Muscle of arm (tissue), 12 donors: ENCODE results near the gene ARID1A. TPM values are rescaled to one million over a fixed set of nuclear protein-coding genes. Genes with fewer than 3 reads are reported as not detected.
"Not testable (repeated sequence)": the region's sequence is repeated elsewhere in the genome, so short reads cannot be mapped to it uniquely, and the experiment has no call there.

ENCODE experiments used
- DNase-seq: peaks from one replicate; pipeline ENCODE4 v3.0.0-alpha.2; 2013
- polyA plus RNA-seq, 12 donors: library from polyadenylated mRNA; unstranded; fragments of 120-200 nt; gene quantifications; one replicate each; pipeline ENCODE4 v1.2.1, GENCODE V29; 2013; ENCODE audit not compliant: insufficient read length in 12 of 12

ARID1A gene
- polyA plus RNA-seq, 12 donors, result 38.3 to 154 (median 45.2) TPM; not detected in 1

DNA sequence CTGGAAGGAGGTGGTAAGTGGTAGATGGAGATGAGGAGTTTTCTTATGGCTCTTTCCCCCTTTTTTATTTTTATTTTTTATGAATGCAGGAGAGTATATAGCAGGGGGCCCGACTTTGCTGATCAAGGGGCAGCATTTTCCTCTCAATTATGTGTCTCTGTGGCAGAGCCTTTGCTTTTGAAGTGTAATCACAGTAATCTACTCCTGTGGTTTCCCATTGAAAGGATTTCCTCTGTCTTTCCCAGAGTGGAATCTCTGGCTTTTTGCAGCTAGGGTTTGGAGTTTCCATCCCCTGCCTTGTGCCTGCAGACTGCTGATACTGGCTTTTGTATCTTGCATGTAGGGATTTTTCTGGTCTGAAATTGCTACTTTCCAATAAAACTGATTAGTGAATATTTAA, 29.1 kb downstream of the ARID1A start:
- no peak for DNase-seq

DNA sequence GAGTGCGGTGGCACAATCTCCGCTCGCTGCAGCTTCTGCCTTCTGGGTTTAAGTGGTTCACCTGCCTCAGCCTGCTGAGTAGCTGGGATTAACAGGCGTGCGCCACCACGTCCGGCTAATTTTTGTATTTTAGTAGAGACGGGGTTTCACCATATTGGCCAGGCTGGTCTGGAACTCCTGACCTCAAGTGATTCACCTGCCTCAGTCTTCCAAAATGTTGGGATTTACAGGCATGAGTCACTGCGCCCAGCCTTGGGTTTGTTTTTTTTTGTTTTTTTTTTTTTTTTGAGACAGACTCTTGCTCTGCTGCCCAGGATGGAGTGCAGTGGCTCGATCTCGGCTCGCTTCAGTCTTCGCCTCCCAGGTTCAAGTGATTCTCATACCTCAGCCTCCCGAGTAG, 30.1 kb downstream of the ARID1A start:
- not testable (repeated sequence) for DNase-seq

DNA sequence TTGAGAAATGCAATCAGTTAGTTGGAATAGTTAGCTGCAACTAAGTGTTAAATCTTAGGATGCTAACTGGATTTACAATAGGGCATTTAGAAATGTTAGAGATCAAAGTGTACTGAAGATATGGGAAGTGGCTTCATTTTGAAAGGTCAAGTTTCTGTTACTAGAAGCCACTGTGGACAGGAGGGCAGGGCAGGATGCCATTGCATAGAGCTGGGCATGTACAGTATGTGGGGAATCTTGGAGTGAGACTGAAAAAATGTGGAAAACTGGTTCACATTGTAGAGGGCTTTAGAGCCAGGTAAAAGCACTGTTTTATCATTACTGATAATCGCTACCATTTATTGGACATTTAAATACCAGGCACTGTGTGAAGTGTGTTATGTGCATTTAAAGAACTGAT, 31.0 kb downstream of the ARID1A start:
- no peak for DNase-seq

DNA sequence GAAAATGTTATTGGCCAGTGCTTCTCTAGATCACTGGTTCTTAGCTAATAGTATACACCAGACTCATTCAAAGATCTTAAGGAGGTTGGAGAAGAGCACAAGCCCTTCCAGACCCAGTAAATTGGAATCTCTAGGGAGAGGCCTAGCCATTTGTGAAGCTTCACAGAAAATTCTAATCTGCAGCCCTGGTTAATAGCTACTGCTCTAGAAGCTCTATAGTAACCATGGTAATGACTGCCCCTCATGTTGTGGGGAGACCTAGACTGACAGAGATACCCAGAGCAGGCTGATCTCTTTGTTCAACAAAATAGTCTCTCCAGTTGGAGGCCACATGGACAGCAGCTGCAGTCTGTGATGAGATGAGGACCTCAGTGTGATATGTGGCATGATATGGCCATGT, 31.7 kb downstream of the ARID1A start:
- DNase-seq, result no peak

DNA sequence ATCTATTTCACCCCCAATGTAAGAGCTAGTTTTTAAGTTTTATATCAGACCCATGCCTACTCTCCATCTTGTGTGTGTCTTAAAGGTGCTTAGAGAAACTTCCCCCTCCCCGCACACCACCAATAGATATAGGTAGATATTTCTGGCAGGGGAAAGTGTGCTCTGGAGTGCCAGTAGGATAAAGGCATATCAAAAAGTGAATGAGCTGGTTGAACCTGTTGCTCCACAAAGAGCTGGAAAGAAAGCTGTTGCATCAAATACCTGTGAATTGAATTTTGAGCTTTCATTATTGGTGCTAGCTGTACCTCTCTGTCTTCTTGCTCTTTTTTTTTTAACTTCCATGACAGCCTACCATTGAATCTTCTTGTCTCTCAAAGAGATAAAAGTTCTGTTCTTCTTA, 32.8 kb downstream of the ARID1A start:
- DNase-seq, result no peak

DNA sequence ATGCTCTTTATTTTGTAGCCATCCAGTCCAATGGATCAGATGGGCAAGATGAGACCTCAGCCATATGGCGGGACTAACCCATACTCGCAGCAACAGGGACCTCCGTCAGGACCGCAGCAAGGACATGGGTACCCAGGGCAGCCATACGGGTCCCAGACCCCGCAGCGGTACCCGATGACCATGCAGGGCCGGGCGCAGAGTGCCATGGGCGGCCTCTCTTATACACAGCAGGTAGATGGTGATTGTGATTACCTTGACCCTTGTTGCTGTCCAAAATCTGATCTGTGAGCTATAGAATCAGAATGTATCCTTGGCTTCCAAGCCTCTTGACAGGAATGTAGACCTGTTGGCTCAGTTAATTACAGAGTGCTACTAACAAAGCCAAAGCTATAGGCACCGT, 33.8 kb downstream of the ARID1A start:
- no peak for DNase-seq

DNA sequence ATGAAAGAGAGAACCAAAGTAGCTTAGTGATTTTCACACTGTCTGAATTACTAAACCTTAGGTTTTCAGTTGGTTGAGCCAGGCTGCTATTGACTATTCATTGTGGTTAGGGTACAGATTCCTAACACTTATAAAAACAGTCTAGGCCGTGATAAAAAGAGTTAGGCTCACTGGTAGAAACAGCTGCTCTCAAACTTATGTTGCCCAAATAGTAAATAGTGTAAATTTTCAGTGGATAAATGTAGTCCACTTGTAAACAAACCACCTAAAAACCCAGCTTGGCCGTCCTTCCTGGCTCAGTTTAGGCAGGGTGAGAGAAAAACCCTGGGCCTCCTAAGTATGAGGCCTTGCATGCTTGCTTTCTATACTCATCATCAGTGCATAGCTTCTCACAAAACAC, 34.9 kb downstream of the ARID1A start:
- no peak for DNase-seq

DNA sequence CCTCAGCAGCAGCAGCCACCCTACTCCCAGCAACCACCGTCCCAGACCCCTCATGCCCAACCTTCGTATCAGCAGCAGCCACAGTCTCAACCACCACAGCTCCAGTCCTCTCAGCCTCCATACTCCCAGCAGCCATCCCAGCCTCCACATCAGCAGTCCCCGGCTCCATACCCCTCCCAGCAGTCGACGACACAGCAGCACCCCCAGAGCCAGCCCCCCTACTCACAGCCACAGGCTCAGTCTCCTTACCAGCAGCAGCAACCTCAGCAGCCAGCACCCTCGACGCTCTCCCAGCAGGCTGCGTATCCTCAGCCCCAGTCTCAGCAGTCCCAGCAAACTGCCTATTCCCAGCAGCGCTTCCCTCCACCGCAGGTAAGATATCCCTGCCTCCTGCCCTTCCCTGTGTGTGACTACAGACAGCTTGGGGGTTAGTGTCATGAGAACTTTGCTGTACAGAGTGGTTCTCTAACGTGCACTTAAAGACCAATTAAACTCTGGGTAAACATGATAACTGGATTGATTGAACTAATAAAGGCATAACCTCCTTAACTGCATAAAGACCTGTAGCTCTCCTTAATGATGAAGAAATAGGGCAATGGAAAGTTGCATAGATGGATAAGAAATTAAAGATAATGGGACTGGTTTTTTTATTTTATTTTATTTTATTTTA, 35.6 kb downstream of the ARID1A start:
- no peak for DNase-seq

DNA sequence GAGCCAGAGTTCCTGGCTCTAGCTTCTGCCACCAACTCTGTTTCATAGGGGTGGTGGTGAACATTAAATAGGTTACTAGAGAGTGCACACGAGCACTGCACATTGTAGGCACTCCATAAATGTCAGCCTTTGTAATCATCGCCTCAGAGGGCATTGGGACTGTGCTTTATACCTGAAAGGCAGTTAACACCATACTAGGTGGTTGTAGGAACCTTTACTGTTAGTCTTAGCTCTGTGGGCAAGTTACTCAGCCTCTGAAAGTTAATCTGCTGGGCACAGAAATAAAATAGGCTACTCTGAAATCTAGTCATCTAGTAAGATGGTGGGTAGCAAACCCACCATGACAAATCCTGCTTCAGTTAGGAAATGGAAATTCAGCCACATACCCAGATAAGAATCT, 37.6 kb downstream of the ARID1A start:
- DNase-seq, result no peak

DNA sequence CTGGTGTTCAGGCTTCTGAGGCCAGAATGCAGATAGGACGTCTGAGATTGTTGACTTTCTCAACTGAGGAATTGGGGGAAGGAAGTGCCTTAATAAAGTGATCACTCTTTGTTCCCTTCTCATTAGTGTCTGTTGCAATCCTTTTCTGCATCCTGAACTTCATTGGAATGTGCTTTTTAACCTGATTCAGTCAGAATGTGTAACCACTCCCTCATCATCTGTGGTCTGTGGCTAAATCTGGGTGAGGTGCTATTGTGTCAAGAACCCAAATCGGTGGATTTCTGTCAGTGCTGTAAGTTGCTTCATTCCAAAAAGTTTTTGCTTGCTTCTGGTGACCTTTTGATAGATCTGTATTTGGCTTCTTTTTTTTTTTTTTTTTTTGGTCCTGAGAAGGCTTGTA, 38.2 kb downstream of the ARID1A start:
- DNase-seq, result no peak

DNA sequence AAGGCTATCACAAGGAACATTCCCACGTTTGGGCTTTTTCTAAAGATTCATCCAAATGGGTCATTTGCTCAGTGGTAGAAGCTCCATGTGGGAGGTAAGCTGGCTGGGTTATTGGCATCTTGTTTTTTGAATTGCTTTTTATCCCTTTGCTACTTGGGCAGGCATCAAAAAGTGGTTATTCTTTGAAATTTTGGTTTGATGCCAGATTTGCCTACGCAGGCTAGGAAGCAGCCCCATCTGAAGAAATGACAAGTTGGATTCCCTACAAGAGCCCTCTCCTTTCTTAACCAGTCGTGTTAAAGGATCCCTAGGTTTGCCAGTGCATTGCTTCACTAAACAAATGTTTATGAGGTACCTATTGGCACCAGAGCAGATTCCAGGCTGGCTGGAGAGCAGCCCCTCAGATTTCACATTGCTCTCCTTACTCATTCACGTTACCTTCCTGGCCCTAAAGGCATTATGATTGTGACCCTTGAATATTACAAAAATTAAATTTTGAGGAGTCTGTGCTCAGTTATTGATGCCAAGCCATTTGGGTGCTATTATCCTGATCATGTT, 38.8 kb downstream of the ARID1A start:
- no peak for DNase-seq

DNA sequence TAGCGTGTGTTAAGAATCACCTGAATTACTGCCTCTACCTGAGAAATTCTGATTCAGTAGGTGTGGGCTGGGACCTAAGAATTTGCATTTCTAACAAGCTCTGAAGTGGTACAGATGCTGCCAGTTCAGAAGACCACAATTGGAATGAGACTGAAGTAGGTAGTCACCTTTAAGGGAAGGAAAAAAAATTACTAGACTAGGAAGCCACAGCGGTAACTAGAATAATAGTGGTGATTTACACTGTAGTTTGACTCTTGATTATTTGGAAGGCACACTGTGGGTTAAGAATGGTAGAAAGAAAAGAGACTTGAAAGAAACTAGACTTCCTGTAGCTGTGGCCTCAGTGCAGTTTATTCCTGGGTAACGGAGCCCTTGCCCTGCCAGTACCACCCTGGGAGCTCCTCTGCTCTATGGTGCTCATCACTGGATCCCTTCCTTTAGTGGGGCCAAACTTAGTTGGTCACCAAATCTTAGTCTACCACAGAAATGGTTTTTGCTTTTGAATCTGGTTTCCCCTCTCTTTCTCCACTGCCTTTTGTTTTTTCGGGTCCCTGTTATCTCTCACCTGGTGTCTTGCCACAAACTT, 43.6 kb downstream of the ARID1A start:
- no peak for DNase-seq

DNA sequence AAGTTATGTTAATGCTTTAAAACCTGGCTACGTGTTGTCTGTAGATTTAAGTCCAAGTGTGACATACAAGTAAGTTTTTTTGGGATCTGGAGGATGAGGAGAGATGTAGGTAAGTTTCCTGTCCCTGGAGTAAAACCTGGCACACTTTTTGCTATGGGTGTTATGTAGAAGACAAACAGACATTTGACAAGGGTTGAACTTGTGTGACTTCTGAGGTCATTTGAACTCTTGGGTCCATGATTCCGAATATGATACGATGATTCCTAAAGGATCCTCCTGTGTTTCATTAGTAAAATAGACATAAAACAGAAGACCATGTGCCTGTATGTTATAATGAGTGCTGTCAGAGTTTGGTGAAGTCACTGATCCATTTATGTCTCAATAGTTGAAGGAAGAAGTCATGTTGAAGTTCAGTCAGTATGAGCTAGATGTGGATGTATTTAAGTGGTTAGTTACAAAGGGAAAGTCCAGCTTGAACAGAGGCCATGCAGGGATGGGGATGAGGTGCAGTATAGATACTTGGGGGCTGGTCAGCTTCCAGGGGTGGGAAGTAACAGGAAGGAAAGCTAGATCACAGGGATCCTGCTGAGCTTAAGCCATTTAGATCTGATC, 44.3 kb downstream of the ARID1A start:
- DNase-seq, result no peak

DNA sequence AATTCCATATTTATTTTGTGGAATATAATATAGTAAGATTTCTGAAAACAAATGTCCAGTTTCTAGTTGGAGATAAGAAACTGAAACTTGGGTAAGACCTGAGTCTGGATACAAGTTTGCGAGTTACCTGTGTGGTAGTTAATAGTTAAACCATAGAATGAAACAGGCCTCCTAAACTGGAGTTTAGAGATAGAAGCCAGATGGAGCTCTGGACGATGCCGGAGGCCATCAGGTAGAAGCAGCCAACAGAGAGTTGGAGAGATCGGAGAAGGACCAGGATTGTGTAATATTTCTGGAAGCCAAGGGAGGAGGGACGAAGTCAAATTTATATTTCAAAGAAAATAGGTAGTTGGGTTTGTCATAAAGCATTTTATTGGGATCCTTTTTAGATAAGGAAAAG, 45.1 kb downstream of the ARID1A start:
- DNase-seq, result no peak

DNA sequence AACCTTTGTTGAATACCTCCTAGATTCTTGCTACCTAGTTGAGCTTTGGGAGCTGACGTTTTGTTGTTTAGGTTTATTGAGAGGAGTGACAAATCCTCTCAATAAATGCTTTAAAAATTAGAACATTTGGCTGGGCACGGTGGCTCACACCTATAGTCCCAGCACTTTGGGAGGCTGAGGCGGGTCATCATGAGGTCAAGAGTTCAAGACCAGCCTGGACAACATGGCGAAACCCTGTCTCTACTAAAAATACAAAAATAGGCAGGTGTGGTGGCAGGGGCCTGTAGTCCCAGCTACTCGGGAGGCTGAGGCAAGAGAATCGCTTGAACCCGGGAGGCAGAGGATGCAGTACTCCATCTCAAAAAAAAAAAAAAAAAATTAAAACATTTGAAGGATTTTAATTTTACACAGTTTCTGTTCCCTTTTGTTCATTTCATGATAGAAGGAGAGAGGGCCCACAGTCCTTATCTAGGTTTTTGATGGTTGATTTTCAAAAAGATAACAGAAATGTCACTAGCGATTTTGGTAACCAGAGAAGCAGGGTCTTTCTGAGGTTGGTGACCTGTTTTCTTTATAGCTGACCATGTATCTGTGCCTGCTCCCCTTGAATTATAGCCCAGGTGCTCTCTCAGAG, 47.7 kb downstream of the ARID1A start:
- DNase-seq, result no peak

DNA sequence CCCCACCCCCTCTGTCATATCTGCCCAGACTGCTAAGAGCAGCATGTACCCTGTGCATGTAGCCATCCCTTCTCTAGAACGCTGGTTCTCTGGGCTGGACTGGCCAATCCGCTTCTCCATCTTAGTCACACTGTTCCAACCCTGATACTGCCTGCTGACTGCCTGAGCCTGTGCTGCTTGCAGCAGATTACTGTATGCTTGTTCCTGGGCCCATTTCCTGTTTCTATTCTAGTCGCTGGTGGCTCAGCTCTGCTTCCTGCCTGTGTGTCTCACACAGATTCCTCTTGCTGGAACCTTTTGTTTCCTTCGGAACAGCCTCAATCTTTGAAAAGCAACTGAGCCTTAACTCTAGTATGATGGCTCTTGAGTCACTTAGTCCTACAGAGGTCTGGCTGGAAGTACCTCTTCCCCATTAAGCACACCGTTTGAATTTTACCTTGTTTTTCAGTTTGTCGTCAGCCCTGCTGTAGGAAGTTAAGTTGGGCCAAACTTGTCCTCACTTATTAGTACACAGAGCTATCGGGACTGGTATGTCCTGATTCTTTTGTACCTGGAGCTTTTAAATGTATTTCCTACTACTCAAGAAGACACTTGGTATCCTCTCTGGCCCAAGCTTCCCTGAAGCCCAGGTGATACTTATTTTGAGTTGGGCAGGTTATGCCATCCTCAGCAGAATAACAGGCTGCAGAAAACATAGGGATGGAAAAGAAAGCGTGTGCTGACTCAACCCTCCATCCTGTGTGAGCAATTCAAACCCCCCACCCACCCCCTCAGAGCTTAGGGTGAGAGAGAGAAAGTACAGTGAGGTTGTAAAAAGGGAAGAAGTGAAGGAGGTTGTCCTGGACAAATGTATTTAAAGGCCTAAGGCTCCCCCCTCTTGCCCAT, 48.5 kb downstream of the ARID1A start:
- peak; percentile 48 for DNase-seq

DNA sequence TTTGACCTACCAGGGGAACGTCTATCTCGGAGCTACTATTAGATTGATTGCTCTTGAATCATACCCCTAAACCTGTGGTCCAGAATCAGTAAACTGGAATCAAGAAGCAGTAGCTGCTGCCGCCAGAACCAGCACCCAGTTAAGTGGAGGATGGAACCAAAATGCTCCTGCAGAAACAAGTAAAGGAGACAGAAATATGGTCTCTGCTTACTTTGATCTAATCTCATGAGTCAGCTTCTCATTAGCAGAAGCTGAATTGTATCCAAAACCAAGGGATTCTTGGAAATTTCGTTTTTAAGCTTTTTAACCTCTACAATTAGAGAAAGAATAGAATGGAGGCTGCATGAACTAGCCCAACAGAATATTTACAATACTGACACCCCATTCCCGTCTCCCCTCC, 49.4 kb downstream of the ARID1A start:
- DNase-seq, result no peak

DNA sequence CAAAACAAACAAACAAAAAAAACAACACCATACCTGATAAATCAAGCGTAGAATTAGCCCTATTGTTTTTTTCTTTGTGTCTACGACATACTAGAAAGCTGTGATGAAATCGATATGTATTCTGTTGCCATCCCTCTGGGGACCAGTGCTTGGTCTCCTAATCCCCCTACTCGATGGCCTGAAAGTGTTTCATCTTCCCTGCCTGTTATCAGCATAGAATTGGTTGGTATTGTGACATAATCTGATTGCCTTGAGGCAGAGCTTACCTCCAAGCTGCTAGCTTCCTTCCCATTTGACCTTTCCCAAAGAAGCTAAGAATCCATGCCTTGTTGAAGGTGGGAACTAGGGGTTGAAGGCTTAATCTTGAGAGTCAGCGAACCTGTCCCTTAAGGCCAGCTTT, 51.2 kb downstream of the ARID1A start:
- no peak for DNase-seq

DNA sequence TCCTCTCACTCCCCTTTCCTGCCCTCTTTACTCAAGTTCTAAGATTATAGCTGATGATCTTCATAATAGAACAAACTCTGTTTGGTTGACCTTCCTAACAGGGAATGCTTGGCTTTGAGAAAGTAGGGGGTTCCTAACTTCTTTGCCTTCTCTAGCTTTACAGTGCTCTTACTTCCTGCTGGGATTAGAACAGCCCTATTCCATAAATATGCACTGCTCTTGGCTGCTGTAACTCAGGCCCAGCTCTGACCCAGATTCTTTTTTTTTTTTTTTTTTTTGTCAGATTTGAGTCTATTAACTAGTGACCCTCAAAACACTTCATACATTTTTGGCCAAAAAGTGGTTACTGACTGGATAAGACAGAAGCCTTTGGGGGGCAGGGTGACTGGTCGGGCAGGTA, 52.5 kb downstream of the ARID1A start:
- no peak for DNase-seq

DNA sequence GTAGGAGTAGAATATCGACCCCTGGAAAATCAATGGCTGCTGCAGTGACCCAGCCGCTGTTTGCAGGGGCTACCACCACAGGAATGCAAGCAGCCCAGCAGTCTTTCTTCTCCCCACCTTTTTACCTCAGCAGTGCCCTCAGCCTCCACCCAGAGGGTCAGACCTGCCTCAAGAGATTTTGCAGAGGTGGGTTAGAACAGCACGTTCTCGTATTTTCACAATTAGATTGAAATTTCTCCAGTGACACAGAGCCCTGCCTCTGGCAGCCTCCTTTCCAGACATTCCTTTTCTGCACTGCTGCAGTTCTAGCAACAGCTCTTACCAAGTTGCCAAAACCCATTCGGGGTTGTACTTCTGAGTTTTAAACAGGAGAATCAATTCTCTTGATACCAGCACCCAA, 53.6 kb downstream of the ARID1A start:
- no peak for DNase-seq

DNA sequence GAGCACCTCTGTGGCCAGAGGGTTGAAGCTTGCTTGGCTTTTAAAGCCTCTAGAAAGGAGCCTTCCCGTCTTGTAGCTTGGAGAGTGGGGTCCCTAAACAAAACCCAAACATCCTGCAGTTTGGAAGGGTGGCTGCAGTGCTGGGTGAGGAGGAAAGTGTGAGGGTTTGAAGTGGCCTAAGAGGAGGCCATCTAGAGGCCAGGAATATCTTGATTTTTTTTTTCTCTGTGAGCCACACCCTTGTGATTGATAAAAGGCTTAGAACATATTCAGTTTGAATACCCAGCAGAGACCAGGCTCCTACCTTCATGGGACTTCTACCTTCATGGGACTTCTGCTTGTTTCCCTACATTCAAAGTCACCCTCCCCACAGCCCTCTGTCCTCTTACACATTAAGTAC, 54.6 kb downstream of the ARID1A start:
- no peak for DNase-seq

DNA sequence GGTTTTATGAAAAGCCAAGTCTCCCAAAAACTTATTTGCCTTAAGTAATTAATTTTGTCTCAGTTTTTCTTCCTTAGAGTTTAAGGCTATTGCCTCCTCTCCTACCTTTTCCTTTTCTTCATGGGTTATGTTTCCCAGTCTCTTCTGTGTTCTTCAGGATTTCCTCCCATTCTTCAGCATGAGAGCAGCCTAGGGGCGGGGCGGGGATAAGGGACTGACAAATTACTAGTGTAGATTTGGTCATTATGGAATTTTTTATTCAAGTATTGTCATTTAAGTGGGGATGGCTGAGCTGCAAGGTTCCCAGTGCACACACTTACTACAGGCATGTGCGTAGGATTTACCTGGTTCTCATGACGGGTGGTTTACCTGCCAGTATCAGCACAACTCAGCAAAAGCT, 56.7 kb downstream of the ARID1A start:
- DNase-seq, result no peak
